Duodenal mucosa (tissue), 2 donors: ENCODE measurements around the gene CNN2.

ENCODE experiments used
- H3K27ac ChIP-seq: one replicate; pipeline ENCODE4 v1.7.0; 2013; ENCODE audit warnings: low read depth, low read length
- H3K27me3 ChIP-seq, 2 donors: one replicate each; pipeline ENCODE4 v1.7.0; 2013; ENCODE audit warnings: low read length in 2 of 2, control low read depth in 1 of 2; ENCODE audit not compliant: insufficient read depth in 2 of 2, control insufficient read depth in 1 of 2
- H3K36me3 ChIP-seq, 2 donors: one replicate each; pipeline ENCODE4 v1.7.0; 2013; ENCODE audit warnings: low read length in 2 of 2, control low read depth in 1 of 2; ENCODE audit not compliant: insufficient read depth in 2 of 2, control insufficient read depth in 1 of 2
- H3K4me1 ChIP-seq, 2 donors: one replicate each; pipeline ENCODE4 v1.7.0; 2013; ENCODE audit warnings: low read length in 2 of 2, control low read depth in 1 of 2; ENCODE audit not compliant: insufficient read depth in 2 of 2, control insufficient read depth in 1 of 2
- H3K4me3 ChIP-seq, 2 donors: one replicate each; pipeline ENCODE4 v1.7.0; 2013; ENCODE audit warnings: low read length in 2 of 2, low read depth in 1 of 2
- H3K9ac ChIP-seq, 2 donors: one replicate each; pipeline ENCODE4 v1.7.0; 2013; ENCODE audit warnings: low read length in 2 of 2, low read depth in 1 of 2
- H3K9me3 ChIP-seq, 2 donors: one replicate each; pipeline ENCODE4 v1.7.0; 2013; ENCODE audit warnings: low read length in 2 of 2, control low read depth in 1 of 2; ENCODE audit not compliant: control insufficient read depth in 1 of 2

CNN2 gene

DNA sequence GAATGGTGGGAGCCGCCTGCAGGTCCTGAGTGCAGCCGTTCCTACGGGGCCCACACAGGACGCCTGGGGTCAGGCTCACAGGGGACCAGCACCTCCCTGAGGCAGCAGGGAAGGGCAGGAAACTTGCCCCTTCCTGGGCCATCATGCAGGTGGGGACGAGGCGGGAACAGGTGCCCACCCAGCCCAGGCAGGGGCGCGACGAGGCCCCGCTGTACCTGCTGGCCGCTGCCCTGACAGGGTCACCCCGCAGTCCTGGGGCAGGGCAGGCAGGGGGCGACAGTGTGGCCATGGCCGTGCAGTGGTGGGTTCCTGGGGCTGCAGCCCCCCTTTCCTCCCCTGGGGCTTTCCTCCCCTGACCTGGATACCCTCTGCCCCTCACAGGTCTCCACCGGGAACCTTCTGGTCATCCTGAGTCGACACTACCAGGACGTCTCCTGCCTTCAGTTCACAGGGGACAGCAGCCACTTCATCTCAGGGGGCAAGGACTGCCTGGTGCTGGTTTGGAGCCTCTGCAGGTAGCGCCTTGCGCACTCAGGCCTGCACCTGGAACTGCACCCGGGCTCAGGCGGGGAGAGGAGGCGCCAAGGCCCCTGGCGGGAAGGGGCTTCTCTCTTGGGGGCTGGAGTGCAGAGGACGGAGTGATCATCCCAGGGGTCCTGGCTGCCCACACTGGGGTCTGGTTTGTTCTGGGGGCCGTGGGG lies 36.9 kb upstream of the CNN2 start:
- Histone ChIP-seq H3K36me3 (peaks cover 0 to 25% of the 10 kb centered on the region in 2 donors), H3K9me3 (no peaks in the 10 kb centered on the region), H3K9ac (no peak overlapping the region), H3K27me3 (no peaks in the 10 kb centered on the region), H3K4me1 (peaks cover 5 to 8% of the 10 kb centered on the region in 2 donors), H3K4me3 (no peak overlapping the region), H3K27ac (no peak overlapping the region)

GRCh38 chr19:990119-990571 lies 36.3 kb upstream of the CNN2 start:
- Histone ChIP-seq H3K9ac (no peak overlapping the region), H3K4me1 (peaks cover 0 to 2% of the 10 kb centered on the region in 2 donors), H3K4me3 (no peak overlapping the region), H3K27me3 (peaks cover under 1% of the 10 kb centered on the region in 2 donors), H3K9me3 (no peaks in the 10 kb centered on the region), H3K36me3 (peaks cover 0 to 25% of the 10 kb centered on the region in 2 donors), H3K27ac (no peak overlapping the region)

DNA sequence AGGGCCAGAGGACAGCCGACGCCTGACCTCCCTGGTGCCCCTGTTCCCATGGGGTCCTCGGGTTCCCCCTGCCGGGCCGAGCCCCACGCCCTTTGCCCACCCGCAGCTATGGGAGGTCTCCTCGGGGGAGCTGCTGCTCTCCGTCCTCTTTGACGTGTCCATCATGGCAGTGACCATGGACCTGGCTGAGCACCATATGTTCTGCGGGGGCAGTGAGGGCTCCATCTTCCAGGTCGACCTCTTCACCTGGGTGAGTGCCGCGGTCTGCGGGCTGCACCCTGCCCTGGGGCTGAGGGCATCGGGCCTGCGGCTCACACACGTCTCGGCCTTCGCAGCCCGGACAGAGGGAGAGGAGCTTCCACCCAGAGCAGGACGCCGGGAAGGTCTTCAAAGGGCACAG lies 35.7 kb upstream of the CNN2 start:
- Histone ChIP-seq H3K4me1 (no peaks in the 10 kb centered on the region), H3K36me3 (peaks cover 0 to 24% of the 10 kb centered on the region in 2 donors), H3K4me3 (no peak overlapping the region), H3K27me3 (peaks cover 6% of the 10 kb centered on the region in 2 donors), H3K9me3 (no peaks in the 10 kb centered on the region), H3K9ac (no peak overlapping the region), H3K27ac (no peak overlapping the region)

- H3K27me3 ChIP-seq = peaks cover 12% of the 10 kb centered on the region in 2 donors
- no peak overlapping the region for H3K9ac ChIP-seq
- H3K4me1 ChIP-seq = no peaks in the 10 kb centered on the region
- H3K4me3 ChIP-seq = no peak overlapping the region
- peaks cover 0 to 21% of the 10 kb centered on the region in 2 donors for H3K36me3 ChIP-seq
- H3K27ac ChIP-seq = no peak overlapping the region
- H3K9me3 ChIP-seq = no peaks in the 10 kb centered on the region
Observed at GRCh38 chr19:991174-991931, 35.1 kb upstream of the CNN2 start.

GRCh38 chr19:991932-992669 lies 34.3 kb upstream of the CNN2 start:
- no peak overlapping the region for H3K27ac ChIP-seq
- H3K4me1 ChIP-seq = no peaks in the 10 kb centered on the region
- H3K4me3 ChIP-seq = no peak overlapping the region
- H3K36me3 ChIP-seq = peaks cover 0 to 15% of the 10 kb centered on the region in 2 donors
- H3K27me3 ChIP-seq = peaks cover 17 to 18% of the 10 kb centered on the region in 2 donors
- H3K9ac ChIP-seq = no peak overlapping the region
- no peaks in the 10 kb centered on the region for H3K9me3 ChIP-seq

- no peak overlapping the region for H3K27ac ChIP-seq
- H3K4me3 ChIP-seq = no peak overlapping the region
- no peaks in the 10 kb centered on the region for H3K4me1 ChIP-seq
- peaks cover 22% of the 10 kb centered on the region in 2 donors for H3K27me3 ChIP-seq
- peaks cover 0 to 15% of the 10 kb centered on the region in 2 donors for H3K36me3 ChIP-seq
- no peaks in the 10 kb centered on the region for H3K9me3 ChIP-seq
- H3K9ac ChIP-seq = no peak overlapping the region
Observed at GRCh38 chr19:992670-993055, 33.7 kb upstream of the CNN2 start.

DNA sequence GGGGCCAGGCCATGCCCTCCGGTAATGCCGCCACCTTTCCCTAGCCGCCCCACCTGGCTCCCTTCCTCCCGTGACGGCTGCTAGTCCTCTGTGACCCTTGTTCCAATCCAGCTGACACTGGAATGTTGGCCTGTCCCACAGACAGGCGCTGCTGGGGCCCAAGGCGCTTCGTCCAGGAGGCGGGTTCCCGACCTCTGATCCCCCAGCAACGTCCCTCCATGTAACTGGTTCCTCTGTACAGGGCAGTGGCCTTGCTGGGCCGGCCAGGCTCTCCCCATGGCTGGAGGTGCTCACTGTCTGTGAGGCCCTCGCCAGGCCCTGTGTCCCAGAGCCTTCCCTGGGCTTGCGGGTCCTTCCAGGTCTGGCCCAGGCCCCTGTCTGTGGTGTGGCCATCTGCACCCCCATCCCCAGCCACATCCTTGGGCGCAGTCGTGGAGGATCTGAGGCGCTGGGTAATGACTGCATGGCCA lies 33.0 kb upstream of the CNN2 start:
- no peak overlapping the region for H3K4me3 ChIP-seq

GRCh38 chr19:993831-994393 lies 32.5 kb upstream of the CNN2 start:
- Histone ChIP-seq H3K4me1 (no peaks in the 10 kb centered on the region), H3K9me3 (no peaks in the 10 kb centered on the region), H3K27me3 (peaks cover 35% of the 10 kb centered on the region in 2 donors), H3K36me3 (peaks cover 0 to 9% of the 10 kb centered on the region in 2 donors), H3K27ac (no peak overlapping the region), H3K4me3 (no peak overlapping the region), H3K9ac (no peak overlapping the region)

More for the DNA sequence above, 33.0 kb upstream of the CNN2 start:
- Histone ChIP-seq H3K9me3 (no peaks in the 10 kb centered on the region), H3K27me3 (peaks cover 30% of the 10 kb centered on the region in 2 donors), H3K36me3 (peaks cover 0 to 10% of the 10 kb centered on the region in 2 donors), H3K9ac (no peak overlapping the region), H3K4me1 (no peaks in the 10 kb centered on the region), H3K27ac (peak overlapping the region; percentile 10)

GRCh38 chr19:994516-994915 lies 31.9 kb upstream of the CNN2 start:
- peaks cover 0 to 9% of the 10 kb centered on the region in 2 donors for H3K36me3 ChIP-seq
- no peaks in the 10 kb centered on the region for H3K4me1 ChIP-seq
- H3K4me3 ChIP-seq = no peak overlapping the region
- H3K9ac ChIP-seq = no peak overlapping the region
- no peaks in the 10 kb centered on the region for H3K9me3 ChIP-seq
- H3K27ac ChIP-seq = no peak overlapping the region
- H3K27me3 ChIP-seq = peaks cover 41% of the 10 kb centered on the region in 2 donors
